ENCODE results near the gene LRRC57.
A peak's percentile ranks its signal among the peaks of the same experiment; 100 is the strongest.

The LRRC57 gene

DNA sequence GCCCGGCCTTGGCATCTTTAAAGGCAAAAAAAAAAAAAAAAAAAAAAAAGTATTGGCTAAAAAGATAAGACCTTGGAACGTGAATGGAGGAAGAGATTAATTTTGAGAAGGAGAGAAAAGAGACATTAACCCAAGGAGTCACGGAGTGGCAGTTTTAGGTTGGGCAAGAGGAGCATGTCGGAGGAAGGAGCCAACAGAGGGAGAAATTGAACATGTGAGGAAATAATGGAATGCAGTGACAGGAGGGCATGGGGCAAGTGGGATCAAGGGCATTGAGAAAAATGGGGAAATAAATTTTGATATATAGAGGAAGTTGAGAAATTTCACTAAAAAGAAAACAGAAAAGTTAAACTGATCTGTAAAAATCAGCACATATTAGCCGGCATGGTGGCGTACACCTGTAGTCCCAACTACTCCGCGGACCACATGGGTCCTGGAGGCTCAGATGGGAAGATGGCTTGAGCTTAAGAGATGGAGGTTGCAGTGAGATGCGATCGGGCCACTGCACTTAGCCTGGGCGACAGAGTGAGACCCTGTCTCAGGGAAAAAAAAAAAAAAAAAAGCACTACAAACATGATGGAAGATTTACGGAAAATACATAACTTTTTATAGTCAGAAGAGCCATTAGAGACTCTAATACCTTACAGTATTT, 1.3 kb upstream of the LRRC57 start:
- Histone ChIP-seq H3K4me1 (ENCODE audit: control insufficient read depth, insufficient read depth, low read length) (peaks cover 13% of the 10 kb centered on the region), H3K27me3 (ENCODE audit: control insufficient read depth, insufficient read depth, low read length, poor library complexity, severe bottlenecking) (no peaks in the 10 kb centered on the region), H3K36me3 (ENCODE audit: control insufficient read depth, insufficient read depth, low read length) (no peaks in the 10 kb centered on the region), H3K4me3 (ENCODE audit: insufficient read depth, low read depth, low read length) (peak overlapping the region; percentile 85), H3K27ac (ENCODE audit: insufficient read depth, low read depth, low read length, poor library complexity, severe bottlenecking) (no peak overlapping the region), H3K9me3 (ENCODE audit: control insufficient read depth, low read length) (no peaks in the 10 kb centered on the region)
- 83 to 87% methylated on average over 11 to 12 of the region's 12 CpGs for WGBS, 2 experiments

DNA sequence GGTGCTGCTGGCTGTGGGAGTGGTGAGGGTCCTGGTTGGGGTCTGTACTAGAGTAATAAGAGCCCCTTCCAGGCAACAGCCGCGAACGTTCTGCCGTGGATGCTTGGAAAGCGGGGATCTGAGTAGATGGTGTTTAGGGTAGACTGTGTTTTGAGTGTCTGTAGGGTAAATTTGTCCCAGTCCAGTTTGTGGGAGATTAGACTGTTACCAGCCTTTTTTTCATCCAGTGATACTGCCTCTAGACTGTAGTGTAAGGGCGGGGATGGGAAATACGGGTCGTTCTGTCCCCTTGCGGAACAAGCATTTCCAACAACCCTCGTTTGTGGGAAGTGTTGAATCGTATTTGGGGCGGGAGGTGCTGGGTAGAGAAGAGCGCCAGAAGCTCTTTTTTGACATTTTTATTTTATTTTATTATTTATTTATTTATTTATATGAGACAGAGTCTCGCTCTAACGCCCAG, 469 bp upstream of the LRRC57 start:
- peaks cover 6% of the 10 kb centered on the region for H3K36me3 ChIP-seq (ENCODE audit: control insufficient read depth, insufficient read depth, low read length)
- peak overlapping the region; percentile 85 for H3K4me3 ChIP-seq (ENCODE audit: insufficient read depth, low read depth, low read length)
- no peaks in the 10 kb centered on the region for H3K27me3 ChIP-seq (ENCODE audit: control insufficient read depth, insufficient read depth, low read length, poor library complexity, severe bottlenecking)
- H3K9me3 ChIP-seq (ENCODE audit: control insufficient read depth, low read length): no peaks in the 10 kb centered on the region
- H3K27ac ChIP-seq (ENCODE audit: insufficient read depth, low read depth, low read length, poor library complexity, severe bottlenecking): peak overlapping the region; percentile 56
- H3K4me1 ChIP-seq (ENCODE audit: control insufficient read depth, insufficient read depth, low read length): peaks cover 13% of the 10 kb centered on the region
- WGBS, 2 experiments: 0 to 1% methylated on average over 12 to 13 of the region's 15 CpGs

DNA sequence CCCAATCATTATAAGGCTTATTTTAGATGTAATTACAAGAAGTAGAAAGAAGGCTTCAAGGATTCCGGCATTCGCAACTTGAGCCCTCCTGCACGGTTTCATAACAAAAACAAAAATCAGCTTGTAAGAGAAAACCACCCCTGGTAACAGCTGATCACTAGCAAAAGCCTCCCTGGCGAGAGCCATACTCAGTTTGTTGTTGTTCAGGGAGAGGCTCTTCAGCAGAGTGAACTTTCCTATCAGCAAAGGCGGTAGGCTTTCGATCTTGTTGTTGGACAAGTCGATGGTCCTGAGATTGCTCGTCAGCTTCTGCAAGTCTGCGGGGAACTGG, 710 bp downstream of the LRRC57 start:
- no peaks in the 10 kb centered on the region for H3K27me3 ChIP-seq (ENCODE audit: control insufficient read depth, insufficient read depth, low read length, poor library complexity, severe bottlenecking)
- peaks cover 6% of the 10 kb centered on the region for H3K36me3 ChIP-seq (ENCODE audit: control insufficient read depth, insufficient read depth, low read length)
- H3K4me1 ChIP-seq (ENCODE audit: control insufficient read depth, insufficient read depth, low read length): peaks cover 13% of the 10 kb centered on the region
- H3K9me3 ChIP-seq (ENCODE audit: control insufficient read depth, low read length): no peaks in the 10 kb centered on the region
- H3K4me3 ChIP-seq (ENCODE audit: insufficient read depth, low read depth, low read length): peak overlapping the region; percentile 85
- H3K27ac ChIP-seq (ENCODE audit: insufficient read depth, low read depth, low read length, poor library complexity, severe bottlenecking): no peak overlapping the region
- 2 to 12% methylated on average over 7 to 9 of the region's 9 CpGs for WGBS, 2 experiments

DNA sequence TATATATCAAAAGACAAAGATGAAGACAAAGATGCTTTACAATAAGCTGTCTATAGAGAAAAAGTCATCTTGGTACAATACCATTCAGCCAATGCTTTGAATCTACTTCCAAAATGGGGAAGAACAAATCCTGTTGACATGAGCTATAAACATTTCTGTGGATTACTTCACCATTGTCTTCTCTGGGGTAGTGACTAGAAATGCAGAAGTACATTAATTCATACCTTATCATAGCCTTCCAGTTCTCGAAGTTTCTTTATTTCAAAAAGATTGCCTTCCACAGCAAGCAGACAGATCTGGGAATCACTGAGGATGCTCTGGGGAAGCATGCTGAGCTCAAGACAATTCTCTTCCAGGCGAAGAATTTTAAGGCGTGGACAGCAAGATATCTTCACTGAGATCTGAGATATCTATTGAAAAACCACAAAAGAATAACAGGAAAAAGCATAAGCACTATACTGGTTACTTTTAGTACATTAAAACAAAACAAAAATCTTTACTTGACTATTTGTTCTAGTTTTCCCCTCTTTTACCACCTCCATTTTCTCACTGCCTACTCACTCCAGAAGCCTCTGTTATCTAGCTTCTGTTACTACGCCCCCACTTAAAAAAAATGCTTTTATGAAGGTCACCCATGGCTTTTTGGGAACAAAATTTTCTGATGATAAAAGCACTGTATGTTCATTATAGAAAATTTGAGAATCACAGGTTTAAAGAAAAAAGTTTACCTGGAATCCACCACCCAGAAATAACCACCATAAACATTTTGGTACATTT, 3.6 kb downstream of the LRRC57 start:
- Histone ChIP-seq H3K4me3 (ENCODE audit: insufficient read depth, low read depth, low read length) (no peak overlapping the region), H3K4me1 (ENCODE audit: control insufficient read depth, insufficient read depth, low read length) (peaks cover 13% of the 10 kb centered on the region), H3K36me3 (ENCODE audit: control insufficient read depth, insufficient read depth, low read length) (peaks cover 6% of the 10 kb centered on the region), H3K27ac (ENCODE audit: insufficient read depth, low read depth, low read length, poor library complexity, severe bottlenecking) (no peak overlapping the region), H3K9me3 (ENCODE audit: control insufficient read depth, low read length) (no peaks in the 10 kb centered on the region), H3K27me3 (ENCODE audit: control insufficient read depth, insufficient read depth, low read length, poor library complexity, severe bottlenecking) (no peaks in the 10 kb centered on the region)
- 91 to 94% methylated on average over 4 of the region's 4 CpGs for WGBS, 2 experiments

DNA sequence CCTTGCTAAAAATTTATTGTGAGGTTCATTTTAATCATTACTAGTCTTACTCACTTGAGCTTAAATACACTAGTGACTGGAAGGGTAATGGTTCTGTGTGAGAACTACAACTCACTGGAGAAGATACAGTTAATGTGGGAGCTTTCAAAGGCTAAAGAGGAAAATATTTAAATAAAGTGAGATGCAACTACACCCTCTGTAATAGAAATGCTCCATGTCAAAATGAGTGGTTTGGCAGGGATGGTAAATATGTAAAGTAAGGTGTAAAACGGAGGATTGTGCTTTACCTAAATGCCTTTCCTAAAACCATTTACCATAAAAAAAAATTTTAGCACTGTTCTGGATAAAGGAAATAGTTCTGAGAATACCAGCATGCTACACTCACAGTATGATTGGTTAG, 15.3 kb downstream of the LRRC57 start:
- no peaks in the 10 kb centered on the region for H3K27me3 ChIP-seq (ENCODE audit: control insufficient read depth, insufficient read depth, low read length, poor library complexity, severe bottlenecking)
- no peaks in the 10 kb centered on the region for H3K9me3 ChIP-seq (ENCODE audit: control insufficient read depth, low read length)
- no peak overlapping the region for H3K27ac ChIP-seq (ENCODE audit: insufficient read depth, low read depth, low read length, poor library complexity, severe bottlenecking)
- no peaks in the 10 kb centered on the region for H3K4me1 ChIP-seq (ENCODE audit: control insufficient read depth, insufficient read depth, low read length)
- H3K4me3 ChIP-seq (ENCODE audit: insufficient read depth, low read depth, low read length): no peak overlapping the region
- no CpG with 5 or more reads among the region's 1 CpG for WGBS, 2 experiments
- H3K36me3 ChIP-seq (ENCODE audit: control insufficient read depth, insufficient read depth, low read length): no peaks in the 10 kb centered on the region

DNA sequence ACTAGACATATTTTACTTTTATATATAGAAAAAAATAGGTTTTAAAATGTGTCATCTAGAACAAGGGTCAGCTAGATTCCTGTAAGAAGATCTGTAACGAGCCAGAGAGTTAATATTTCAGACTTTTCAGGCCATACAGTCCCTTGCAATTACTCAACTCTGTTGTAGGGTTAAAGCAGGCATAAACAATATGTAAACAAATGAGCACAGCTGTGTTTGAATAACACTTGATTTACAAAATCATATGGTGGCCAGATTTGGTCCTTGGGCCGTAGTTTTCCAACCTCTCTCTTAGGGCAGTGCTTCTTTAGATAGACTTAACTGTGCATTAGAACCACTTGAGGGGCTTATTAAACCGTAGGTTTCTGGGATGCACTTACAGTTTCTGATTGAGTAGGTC, 19.6 kb downstream of the LRRC57 start:
- Histone ChIP-seq H3K9me3 (ENCODE audit: control insufficient read depth, low read length) (no peaks in the 10 kb centered on the region), H3K27ac (ENCODE audit: insufficient read depth, low read depth, low read length, poor library complexity, severe bottlenecking) (no peak overlapping the region), H3K4me1 (ENCODE audit: control insufficient read depth, insufficient read depth, low read length) (no peaks in the 10 kb centered on the region), H3K36me3 (ENCODE audit: control insufficient read depth, insufficient read depth, low read length) (peaks cover 3% of the 10 kb centered on the region), H3K27me3 (ENCODE audit: control insufficient read depth, insufficient read depth, low read length, poor library complexity, severe bottlenecking) (no peaks in the 10 kb centered on the region), H3K4me3 (ENCODE audit: insufficient read depth, low read depth, low read length) (no peak overlapping the region)
- 91 to 95% methylated on average over 3 of the region's 3 CpGs for WGBS, 2 experiments

DNA sequence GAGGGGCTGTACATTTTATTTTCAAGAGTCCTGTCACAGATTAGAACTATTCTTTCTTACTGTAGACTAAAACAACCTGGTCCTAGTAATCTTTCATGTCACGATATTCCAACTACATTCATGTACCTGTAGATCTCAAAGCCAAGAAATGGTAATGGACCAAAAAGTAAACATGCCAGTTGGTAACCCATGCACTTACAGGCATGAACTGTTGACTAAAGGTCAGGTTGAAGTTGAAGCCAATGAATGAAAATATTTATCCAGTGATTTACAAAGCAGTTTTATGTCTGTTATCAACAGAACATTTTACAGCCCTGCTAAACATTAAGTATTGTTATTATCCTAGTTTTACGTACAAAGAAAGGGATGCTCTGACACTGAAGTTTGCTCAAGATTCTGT, 25.3 kb downstream of the LRRC57 start:
- no peaks in the 10 kb centered on the region for H3K9me3 ChIP-seq (ENCODE audit: control insufficient read depth, low read length)
- 95 to 98% methylated on average over 2 of the region's 2 CpGs for WGBS, 2 experiments
- H3K27ac ChIP-seq (ENCODE audit: insufficient read depth, low read depth, low read length, poor library complexity, severe bottlenecking): no peak overlapping the region
- H3K36me3 ChIP-seq (ENCODE audit: control insufficient read depth, insufficient read depth, low read length): peaks cover 14% of the 10 kb centered on the region
- H3K4me3 ChIP-seq (ENCODE audit: insufficient read depth, low read depth, low read length): no peak overlapping the region
- H3K27me3 ChIP-seq (ENCODE audit: control insufficient read depth, insufficient read depth, low read length, poor library complexity, severe bottlenecking): no peaks in the 10 kb centered on the region
- no peaks in the 10 kb centered on the region for H3K4me1 ChIP-seq (ENCODE audit: control insufficient read depth, insufficient read depth, low read length)

DNA sequence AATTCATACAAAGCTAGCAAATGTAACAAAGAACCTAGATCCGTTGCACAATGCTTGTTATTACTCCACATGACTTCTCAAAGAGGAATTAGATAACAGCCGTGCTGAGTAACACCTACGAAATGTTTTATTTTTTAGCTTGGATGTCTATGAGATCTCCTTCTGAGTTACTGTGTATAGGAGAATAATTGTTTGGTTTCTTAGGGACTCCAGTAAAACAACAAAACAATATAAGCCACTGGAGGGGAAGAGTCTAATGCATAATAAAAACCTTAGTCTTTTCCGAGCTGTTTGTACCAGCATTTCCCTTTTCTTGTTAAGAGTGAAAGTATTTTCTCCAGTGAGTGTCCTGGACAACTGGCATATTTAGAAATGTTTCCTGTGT, 37.6 kb downstream of the LRRC57 start:
- no peaks in the 10 kb centered on the region for H3K27me3 ChIP-seq (ENCODE audit: control insufficient read depth, insufficient read depth, low read length, poor library complexity, severe bottlenecking)
- H3K27ac ChIP-seq (ENCODE audit: insufficient read depth, low read depth, low read length, poor library complexity, severe bottlenecking): no peak overlapping the region
- 91 to 99% methylated on average over 4 of the region's 4 CpGs for WGBS, 2 experiments
- H3K4me1 ChIP-seq (ENCODE audit: control insufficient read depth, insufficient read depth, low read length): no peaks in the 10 kb centered on the region
- H3K36me3 ChIP-seq (ENCODE audit: control insufficient read depth, insufficient read depth, low read length): peaks cover 5% of the 10 kb centered on the region
- H3K4me3 ChIP-seq (ENCODE audit: insufficient read depth, low read depth, low read length): no peak overlapping the region
- no peaks in the 10 kb centered on the region for H3K9me3 ChIP-seq (ENCODE audit: control insufficient read depth, low read length)

DNA sequence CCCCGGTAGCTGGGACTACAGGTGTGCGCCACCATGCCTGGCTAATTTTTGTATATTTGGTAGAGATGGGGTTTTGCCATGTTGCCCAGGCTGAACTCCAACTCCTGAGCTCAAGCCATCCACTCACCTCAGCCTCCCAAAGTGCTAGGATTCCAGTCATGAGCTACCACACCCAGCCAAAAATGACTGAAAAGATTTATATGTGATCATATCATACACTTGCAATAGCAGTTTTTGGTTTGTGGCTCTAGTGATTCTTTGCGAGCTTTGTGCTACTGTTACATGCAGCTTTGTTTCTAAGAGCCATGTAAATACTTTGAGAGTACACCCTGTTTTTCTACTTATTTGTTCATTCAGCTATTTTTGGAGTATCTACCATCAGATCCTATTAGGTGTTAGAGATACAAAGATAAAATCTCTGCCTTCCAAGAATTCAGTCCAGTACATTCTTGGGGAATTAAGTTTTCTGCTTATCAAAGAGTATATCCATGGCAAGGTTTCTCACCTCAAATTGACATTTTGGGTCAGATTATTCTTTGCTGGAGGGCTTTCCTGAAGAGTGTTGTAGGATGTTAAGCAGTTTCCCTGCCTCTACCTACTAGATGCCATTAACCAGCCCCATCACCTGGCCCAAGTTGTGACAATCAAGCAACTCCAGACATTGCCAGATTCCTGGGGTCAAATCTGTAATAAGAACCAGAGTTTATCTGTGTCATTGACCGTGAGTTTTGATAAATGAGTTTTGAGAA, 38.2 kb downstream of the LRRC57 start:
- Histone ChIP-seq H3K4me3 (ENCODE audit: insufficient read depth, low read depth, low read length) (no peak overlapping the region), H3K4me1 (ENCODE audit: control insufficient read depth, insufficient read depth, low read length) (no peaks in the 10 kb centered on the region), H3K36me3 (ENCODE audit: control insufficient read depth, insufficient read depth, low read length) (no peaks in the 10 kb centered on the region), H3K27ac (ENCODE audit: insufficient read depth, low read depth, low read length, poor library complexity, severe bottlenecking) (no peak overlapping the region), H3K9me3 (ENCODE audit: control insufficient read depth, low read length) (no peaks in the 10 kb centered on the region), H3K27me3 (ENCODE audit: control insufficient read depth, insufficient read depth, low read length, poor library complexity, severe bottlenecking) (no peaks in the 10 kb centered on the region)
- WGBS, 2 experiments: 89 to 94% methylated on average over 3 to 4 of the region's 4 CpGs

DNA sequence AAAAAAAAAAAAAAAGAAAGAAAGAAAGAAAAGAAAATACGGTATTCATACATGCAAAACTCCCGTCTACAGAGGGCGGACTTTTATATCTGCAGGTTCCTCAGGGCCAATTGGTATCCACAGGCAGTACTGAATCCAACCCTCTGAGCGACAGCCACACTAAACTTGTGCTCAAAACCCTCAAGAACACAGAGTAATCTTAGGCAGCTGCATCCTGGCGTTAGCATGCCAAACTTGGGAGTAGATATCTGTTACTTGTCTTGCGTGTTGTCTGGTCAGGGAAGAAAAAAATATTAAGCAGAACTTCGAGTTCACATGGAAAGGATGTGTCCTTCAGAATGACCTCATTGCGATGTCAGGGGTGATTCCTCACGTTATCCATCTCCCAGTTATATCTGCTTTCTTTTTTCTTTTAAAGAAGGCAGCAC, 40.3 kb downstream of the LRRC57 start:
- H3K36me3 ChIP-seq (ENCODE audit: control insufficient read depth, insufficient read depth, low read length): no peaks in the 10 kb centered on the region
- 92 to 96% methylated on average over 9 of the region's 9 CpGs for WGBS, 2 experiments
- no peaks in the 10 kb centered on the region for H3K4me1 ChIP-seq (ENCODE audit: control insufficient read depth, insufficient read depth, low read length)
- no peaks in the 10 kb centered on the region for H3K9me3 ChIP-seq (ENCODE audit: control insufficient read depth, low read length)
- no peak overlapping the region for H3K4me3 ChIP-seq (ENCODE audit: insufficient read depth, low read depth, low read length)
- H3K27me3 ChIP-seq (ENCODE audit: control insufficient read depth, insufficient read depth, low read length, poor library complexity, severe bottlenecking): no peaks in the 10 kb centered on the region
- no peak overlapping the region for H3K27ac ChIP-seq (ENCODE audit: insufficient read depth, low read depth, low read length, poor library complexity, severe bottlenecking)
